Activated T-cell treated with anti-CD3 and anti-CD28 coated beads, Interleukin-2, amount 50 U/mL, for 1 hour (primary cell): ENCODE measurements around the gene DOC2A.

Experiments
- DNase-seq: peaks from one replicate; pipeline ENCODE4 v3.0.0-alpha.2; 2020

Gene DOC2A

DNA sequence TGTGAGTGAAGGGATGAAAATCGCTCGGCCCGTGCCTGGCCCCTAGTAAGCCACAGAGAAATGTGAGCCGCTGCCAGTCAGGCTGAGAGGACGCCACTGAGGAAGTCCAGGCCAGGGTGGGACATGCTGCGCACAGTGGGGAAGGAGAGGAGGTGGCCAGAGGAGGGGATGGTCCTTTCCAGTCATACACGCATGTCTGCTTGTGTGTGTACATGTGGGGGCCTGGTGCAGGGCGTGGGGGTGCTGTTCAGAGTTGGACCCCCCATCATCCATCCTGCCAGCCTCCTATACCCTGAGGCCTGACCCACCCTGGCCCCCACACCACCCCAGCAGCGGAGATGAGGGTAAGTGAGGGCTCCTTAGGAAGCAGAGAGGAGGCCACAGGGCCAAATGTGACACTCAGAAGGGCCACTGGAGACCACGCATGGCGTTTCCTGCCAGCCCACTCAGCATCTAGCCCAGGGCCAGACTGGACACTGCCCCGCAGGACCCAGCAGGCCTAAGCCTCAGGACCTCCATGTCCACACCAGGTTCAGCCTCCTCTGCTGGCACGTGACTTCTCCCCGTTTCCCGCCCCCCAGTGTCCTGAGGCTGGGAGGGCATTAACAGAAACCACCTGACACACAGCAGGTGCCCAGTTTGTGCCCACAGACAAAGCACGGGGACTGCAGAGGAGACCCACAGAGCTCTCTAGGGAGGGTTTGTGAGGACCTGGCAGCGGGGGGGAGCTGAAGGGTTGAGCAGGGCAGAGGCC lies 7.0 kb downstream of the DOC2A start:
- no peak for DNase-seq

DNA sequence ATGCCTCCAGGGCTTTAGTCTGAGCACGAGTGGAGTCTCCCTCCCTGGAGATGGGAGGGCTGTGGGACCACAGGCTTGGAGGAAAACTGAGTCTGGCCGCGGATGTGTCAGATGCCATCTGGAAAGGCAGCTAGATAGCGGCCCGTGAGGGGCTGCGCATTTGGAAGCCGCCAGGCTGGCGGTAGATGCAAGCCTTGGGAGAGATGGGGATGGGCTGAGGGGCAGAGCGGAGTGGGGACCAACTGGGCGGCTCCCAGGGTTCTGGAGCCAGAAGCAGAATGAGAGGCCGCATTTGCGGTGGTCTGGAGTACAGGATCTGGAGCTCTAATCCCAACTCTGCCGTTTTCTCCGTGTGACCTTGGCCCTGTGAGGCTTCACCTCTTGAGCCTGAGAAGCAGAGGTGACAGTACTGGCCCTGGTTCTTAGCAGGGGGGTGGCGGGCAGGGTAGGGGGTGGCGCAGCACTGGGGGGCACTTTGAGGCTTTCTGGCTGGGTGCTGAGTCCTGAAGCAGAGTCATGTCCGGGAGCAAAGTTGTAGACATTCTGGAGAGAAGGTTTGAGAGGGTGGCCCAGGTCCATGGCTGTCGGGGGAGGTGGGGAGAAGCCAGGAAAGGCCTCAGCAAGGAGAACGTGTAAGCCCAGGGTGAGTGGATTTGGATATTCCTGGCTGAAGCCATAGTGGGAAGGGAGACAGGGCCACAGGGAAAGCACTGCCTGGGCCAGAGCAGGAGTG lies 8.0 kb downstream of the DOC2A start:
- no peak for DNase-seq

DNA sequence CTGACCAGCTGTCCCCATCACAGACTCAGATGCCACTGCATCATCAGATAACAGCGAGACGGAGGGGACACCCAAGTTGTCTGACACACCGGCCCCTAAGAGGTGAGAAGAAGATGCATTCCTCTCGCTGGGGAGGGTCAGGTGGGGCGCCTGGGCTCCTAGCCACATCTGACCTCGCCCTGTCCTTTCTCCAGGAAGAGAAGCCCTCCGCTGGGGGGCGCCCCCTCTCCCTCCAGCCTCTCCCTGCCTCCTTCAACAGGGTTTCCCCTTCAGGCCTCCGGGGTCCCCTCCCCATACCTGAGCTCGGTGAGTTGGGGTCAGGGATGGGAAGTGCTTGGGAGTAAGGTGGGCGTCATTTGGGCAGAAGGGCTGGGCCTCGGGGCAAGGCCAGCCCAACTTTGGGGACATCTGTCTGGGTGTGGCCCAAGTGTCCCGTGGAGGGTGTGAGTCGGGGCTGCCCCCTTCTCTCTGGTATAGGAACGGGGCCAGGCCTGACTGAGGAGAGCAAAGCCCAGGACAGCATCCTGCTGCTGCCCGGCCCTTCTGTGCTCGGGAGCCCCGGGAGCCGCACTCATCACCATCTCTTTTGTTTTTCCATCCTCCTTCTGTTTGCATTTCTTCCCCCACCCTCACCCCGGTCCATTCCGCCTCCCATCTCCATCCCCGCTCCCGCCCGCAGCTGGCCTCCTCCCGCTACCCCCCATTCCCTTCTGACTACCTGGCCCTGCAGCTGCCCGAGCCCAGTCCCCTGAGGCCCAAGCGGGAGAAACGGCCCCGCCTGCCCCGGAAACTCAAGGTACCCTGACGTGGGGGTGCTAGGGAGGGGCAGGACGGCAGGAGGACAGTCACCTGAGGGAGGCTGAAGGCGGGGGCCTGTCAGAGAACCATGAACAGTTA lies 9.8 kb downstream of the DOC2A start:
- DNase-seq: no peak

DNA sequence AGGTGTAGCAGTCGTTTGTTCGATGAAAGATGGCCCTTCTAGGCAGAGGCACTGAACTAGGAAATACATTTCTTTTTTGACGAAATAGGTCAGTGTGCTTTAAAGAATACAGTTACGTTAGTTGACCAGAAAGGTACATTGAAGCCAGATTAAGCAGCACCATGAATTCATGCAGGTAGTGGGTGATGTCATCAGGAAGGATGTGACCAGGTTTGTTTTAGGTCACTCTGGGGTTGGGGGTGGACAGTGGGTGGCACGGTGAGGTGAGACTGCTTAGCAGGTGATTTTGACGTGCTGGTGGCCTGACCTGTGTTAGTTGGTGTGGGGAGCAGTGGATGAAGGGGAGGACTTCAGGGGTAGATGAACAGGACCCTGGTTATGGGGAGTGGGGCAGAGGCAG lies 11.2 kb downstream of the DOC2A start:
- no peak for DNase-seq

DNA sequence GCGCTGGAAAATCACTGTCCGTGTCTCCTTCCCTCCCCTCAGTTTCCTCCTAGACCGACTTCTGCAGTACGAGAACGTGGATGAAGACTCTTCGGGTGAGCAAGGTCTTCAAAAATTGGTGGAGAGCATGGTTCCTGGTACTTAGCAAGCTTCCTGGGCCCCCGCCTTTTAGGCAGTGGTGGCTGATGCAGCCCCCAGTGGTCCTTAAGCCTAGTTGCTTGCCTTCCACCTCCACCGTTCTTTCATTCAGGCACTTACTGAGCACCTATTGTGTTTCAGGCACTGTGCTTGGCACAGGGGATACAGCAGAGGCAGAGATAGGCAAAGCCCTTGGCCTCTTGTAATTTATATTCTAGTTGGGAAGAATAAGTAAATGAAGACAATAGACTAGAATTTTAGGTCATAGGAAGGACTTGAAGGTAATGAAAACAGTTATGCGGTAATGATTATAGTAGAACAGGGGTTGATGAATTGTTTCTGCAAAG lies 14.0 kb downstream of the DOC2A start:
- no peak for DNase-seq

DNA sequence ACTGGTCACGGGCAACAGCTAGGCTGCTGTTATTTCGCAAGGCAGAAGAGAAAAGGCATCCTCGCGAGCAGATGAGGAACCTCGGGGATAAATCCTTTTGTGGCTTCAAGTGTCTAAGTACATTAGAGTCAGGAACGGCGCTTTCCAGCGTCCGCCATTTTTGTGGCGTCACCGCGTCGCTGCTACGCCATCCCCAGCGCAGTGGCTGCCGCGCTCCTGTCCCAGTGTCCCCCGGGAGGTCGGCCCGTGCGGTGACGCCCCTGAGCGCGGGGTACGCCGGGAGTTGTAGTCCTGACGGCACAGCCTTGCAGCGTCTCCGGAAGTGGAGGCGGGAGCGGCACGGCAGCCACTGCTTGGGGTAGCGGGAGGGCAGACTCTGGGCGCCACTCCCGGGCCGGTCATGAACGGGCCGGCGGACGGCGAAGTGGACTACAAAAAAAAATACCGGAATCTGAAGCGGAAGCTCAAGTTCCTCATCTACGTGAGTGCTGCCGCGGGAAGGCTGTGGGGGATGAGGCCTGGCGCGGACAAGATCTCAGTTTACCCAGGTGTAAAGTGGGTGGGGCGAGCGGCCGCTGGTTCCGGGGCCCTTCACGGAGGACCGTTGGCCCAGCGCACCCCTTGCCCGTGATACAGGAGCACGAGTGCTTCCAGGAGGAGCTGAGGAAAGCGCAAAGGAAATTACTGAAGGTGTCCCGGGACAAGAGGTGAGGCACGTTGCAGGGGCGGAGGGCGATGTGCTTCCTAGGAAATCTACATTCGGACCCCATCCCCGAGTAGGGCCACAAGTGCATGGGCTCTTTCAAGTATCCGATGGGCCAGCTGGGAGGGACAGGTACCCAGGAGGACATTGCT lies 14.7 kb downstream of the DOC2A start, which contains the start of gene INO80E:
INO80E (plus strand) TSS at position 331 of the 855 bp plus-strand sequence; CDS start at position 401, 70 bp downstream.
- peak; percentile 99 for DNase-seq

DNA sequence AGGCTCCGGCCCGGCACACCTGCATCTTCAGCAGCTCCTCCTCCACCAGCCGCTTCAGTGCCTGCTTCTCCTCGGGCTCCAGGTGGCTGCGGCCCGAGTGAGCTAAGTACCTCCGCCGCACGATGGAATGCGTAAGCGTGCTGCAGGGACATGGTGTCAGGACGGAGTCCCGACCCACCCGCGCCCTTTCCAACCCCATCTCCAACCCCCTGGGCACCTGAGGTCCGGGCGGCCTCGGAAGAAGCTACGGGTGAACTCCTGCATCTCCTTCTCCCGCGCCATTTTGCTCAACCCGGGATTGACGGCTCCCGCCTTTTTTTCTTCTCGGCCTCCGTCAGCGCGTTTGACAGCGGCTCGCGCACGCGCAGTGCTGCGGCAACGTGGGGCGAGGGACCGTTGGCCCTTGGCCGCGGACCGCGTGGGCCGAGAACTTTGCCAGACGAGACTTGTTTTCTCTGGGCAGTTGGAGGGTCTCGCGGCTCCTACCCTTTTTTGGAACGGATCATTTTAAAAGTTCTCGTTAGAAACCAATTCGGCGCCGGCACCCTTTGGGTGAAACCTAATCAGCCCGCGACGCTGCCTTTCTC lies 15.4 kb downstream of the DOC2A start, which contains the start of gene HIRIP3:
HIRIP3 (minus strand) TSS at position 294 of the 587 bp plus-strand sequence; CDS start at position 282, 12 bp downstream.
- peak; percentile 86 for DNase-seq

DNA sequence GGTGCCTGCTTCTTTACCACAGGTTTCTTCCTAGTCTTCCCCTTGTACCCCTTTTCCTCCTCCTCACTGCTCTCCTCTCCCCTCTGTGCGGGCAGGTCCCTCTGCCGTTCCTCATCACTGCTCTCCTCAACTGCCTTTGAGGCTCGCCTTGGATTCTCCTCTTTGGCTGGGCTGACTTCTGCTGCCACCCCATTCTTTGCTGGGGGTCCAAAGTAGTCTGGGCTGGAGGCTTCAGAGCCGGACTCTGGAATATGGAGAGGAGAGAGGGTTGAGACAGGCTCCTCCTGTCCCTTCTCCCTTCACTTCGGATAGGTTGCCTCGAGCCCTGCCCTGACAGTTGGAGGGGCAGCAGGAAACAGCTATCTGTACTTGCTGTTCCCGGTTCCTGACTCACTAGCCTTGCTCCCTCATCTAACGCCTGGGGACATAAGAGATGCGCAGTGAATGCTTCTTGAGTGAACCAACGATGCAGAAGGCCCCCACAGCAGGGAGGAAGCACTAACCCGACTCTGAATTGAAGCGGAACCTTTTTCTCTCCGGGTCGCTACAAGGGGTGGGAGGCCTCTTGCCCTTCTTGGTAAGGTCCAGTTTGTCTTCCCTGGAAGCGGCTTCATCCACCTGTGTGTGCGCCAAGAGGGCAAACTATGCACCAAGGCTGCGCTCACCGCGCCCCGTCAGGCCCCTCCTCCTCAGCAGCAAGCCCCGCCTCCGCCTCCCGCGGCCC lies 16.1 kb downstream of the DOC2A start:
- DNase-seq: no peak

DNA sequence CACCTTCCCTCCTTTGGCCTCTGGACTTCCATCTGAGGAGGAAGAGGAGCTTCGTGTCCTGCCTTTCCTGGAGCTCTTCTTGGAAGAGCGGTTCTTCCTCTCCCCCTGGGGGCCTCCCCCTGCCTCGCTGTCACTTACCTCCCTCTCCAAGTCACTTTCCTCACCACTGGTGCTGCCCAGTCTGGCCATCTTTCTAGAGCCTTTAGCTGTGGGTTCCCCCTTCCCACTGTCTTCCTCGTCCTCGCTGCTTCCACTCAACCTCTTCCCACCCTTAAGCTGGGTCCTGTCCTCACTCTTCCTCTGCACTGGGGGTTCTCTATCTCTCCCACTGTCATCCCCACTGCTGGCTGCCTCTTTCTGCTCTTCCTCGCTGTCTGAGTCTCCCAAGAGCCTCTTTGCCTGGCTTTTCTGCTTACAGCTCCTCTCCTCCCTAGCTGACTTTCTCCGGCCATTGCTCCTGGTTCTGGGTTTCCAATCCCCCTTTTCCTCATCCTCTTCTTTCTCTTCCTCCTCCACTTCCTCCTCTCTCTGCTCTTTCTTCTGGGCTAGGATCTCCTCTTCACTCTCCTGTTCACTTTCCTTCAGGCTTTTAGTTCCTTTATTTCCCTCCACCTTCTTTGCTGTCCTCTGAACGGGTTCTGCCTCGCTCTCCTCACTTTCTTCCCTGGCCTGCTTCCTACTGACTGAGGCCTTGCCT lies 16.8 kb downstream of the DOC2A start:
- DNase-seq: no peak

DNA sequence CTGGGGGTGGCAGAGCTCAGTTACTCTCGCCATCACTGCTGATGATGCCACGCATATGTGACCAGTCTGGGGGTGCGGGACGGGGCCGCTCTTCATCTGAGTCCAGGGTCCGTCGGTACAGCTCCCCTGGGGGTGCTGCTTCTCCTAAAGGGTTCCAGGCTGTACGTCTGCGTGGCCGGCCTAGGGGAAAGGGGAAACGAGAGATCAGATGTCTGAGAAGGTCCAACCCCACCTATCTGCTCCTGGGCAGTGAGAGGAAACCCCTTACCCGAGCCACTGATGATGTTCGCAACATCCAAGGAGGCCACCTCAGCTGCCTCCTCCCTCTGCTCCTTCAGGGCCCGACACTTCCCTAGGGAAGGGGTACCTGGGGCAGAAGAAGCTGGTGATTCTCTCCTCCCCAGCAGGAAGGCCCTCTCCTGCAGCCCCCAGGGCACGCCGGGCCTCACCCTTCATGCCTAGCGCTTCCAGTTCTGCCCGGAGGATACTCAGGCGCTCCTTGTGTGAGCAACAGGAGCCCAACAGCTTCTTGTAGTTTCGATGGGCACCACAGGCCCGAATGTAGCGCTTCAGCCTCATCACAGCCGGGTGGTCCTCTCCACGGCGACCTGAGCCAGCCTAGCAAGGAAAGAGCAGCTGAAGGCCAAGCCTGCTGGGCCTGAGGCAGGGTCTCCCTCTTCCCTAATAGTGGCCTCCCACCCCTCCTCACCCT lies 17.5 kb downstream of the DOC2A start:
- DNase-seq: no peak

DNA sequence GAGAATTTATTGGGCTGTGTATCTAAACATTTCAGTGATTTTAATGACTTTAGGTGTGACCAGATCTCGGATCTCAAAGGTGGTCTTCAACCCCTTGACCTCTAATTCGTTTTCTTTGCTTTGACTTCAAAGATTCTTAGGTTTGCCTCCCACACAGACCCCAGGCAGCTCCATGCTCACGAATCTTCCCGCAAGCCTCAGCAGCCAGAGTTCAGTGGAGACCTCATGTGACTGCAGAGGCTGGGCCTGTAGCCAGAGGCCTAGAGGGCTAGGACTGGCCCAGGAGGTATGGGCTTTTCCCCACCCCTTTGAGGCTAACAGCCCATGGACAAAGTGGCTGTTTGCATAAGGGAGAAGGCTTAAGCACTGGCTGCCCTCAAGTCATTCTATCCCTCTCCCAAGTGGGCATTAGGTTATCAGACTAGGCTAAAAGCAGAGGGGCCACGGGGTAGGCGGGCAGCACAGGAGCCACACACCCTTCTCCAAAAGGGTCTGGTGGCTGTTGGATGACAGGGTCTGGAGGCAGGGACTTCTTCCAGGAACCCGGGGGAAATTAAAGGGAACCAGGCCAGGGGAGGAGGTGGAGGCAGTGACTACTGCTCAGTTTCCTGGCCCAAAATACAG lies 18.4 kb downstream of the DOC2A start:
- DNase-seq: no peak

DNA sequence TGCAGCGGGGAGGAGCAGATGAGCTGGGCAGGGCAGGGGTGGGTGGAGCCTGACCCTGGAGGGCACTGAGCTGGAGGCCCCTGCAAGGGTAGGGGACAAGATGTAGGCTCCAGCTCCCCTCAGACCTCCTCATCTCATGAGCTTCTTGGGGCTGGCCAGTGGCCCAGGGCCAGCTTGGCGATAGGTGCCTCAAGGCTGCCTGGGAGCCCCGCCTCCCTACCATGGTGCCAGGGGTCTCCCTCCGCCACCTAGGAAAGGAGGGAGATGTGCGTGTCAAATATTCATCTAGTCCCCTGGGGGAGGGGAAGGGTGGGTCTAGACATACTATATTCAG lies 19.3 kb downstream of the DOC2A start:
- DNase-seq: no peak

DNA sequence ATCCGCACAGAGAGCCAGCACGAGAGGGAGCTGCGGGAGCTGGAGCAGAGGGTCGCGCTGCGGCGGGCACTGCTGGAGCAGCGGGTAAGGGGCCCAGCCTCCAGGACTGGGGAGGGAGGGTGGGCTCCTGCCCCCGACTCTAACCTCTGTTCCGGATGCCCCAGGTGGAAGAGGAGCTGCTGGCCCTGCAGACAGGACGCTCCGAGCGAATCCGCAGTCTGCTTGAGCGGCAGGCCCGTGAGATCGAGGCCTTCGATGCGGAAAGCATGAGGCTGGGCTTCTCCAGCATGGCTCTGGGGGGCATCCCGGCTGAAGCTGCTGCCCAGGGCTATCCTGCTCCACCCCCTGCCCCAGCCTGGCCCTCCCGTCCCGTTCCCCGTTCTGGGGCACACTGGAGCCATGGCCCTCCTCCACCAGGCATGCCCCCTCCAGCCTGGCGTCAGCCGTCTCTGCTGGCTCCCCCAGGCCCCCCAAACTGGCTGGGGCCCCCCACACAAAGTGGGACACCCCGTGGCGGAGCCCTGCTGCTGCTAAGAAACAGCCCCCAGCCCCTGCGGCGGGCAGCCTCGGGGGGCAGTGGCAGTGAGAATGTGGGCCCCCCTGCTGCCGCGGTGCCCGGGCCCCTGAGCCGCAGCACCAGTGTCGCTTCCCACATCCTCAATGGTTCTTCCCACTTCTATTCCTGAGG lies 19.8 kb downstream of the DOC2A start:
- no peak for DNase-seq

DNA sequence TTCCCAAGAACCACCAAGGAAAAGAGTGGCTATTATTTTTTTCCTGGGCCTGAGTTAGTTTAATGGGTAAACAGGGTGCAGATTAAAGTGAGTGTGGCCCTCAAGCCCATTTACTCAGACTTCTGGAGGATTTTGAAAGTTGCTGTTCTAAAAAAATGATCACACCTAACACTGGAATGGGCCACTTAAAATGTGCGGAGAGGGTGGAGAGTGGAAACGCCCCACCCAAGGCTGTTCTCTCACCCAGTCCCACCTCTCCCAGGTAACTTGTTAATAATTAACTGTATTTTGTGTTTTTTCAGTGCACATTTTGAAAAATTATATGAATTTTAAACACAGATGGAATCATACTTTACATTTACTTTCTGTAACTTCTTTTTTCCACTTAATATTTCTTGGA lies 20.8 kb downstream of the DOC2A start:
- no peak for DNase-seq

DNA sequence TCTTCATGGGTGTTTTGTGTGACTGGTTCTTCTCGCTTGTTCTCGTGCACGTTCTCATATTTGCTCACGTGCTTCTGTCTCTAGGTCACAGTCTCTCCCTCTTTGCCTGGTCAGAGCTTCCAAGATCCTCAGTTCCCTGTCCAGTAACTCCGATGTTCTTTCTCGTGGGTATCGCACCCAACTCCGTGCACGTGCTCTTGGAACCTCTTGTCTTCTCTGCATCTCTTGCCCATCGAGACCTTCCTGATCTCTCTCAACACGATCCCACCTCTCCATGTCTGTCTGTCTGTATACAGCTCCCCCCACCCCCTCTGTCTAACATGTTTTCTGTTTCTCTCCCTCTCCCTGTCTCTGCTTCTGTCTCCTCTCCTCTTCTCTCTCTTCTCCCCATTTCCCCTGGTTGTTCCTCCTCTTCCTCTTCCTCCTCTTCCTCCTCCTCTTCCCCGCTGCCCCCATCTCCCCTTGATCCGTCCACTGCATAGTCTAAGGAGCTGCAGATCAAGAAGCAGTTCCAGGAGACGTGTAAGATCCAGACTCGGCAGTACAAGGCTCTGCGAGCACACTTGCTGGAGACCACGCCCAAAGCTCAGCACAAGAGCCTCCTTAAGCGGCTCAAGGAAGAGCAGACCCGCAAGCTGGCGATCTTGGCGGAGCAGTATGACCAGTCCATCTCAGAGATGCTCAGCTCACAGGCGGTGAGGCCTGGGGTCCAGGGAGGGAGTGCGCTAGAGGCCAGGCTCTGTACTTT lies 21.5 kb downstream of the DOC2A start:
- DNase-seq: no peak

DNA sequence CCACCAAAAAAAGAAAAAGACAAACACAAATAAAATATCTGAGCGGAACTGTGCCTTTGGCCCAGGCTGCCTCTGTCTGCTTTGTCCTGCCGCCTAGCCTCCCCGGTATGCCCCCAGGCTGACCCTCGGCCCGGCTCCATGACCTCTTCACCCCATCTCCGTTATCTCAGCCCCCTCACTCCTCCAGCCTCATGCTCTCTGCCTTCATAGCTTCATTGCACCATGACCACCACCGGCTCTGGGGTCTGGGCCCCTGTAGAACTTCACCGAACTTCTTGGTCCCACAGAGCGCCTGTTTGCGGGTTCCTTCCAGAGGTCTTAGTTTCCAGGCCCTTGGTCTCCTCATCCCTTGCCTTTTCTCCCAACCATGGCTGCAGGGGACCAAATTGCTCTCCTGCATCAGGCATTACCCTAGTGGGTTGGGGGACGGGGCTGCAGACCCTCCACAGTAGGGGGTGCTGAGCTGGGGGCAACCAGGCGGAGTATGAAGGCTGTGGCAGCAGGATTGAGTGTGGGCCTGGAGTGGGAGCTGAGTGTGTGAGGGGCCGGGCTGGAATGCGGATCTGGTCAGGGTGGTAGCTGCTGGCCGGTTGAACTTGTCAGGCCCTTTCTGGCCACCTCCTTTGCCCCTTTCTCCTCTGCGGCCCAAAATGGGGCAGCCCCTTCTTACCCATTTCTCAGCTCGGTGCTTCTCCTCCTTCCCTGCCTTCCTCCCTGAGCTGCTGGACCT lies 22.3 kb downstream of the DOC2A start:
- no peak for DNase-seq
